Fibroblast of villous mesenchyme (primary cell): Measurements from ENCODE around the gene NOPCHAP1. TPM values are rescaled to one million over a fixed set of nuclear protein-coding genes. Genes with fewer than 3 reads are reported as not detected.
"Not testable (repeated sequence)": the region's sequence is repeated elsewhere in the genome, so short reads cannot be mapped to it uniquely, and the experiment has no call there.

Experiments
- DNase-seq: peaks from one replicate; pipeline ENCODE4 v3.0.0-alpha.2; 2010; ENCODE audit warnings: low read depth
- H3K4me3 ChIP-seq: 2 replicates; pipeline ENCODE4 v1.5.1; 2011; ENCODE audit warnings: low read depth, mild to moderate bottlenecking, low read length
- total RNA-seq: library from RNA; depleted of rRNA; stranded (reverse); fragments of >200 nt; gene quantifications from 2 replicates; pipeline ENCODE4 v1.2.3, GENCODE V29; 2012
- TF ChIP-seq, protein P1 (sequence below): IDR thresholded peaks from 2 replicates; pipeline ENCODE4 v1.5.1; 2012; ENCODE audit warnings: low read depth, mild to moderate bottlenecking, low read length; ENCODE audit not compliant: insufficient read depth

Gene NOPCHAP1
- total RNA-seq, 1 donor = 7.8 TPM

DNA sequence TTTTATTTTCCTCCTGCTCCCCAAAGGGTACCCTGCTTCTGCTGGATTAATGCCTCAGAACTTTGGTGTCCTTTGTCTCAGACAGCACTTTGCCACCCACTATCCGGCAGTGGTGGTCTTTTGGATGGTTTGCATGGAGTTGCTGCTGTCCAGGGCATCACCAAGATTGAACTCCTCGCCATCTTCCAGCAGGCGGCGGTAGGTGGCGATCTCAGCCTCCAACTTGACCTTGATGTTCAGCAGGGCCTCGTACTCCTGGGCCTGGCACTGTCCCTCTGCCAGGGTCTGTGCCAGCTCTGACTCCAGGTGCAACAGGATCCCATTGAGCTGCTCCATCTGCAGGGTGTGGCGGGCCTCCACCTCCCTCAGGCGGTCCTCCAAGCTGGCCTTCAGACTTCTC is 9.4 kb upstream of the NOPCHAP1 start:
- no peak overlapping the region for H3K4me3 ChIP-seq
- DNase-seq = no peak
- TF ChIP-seq, protein P1, sequence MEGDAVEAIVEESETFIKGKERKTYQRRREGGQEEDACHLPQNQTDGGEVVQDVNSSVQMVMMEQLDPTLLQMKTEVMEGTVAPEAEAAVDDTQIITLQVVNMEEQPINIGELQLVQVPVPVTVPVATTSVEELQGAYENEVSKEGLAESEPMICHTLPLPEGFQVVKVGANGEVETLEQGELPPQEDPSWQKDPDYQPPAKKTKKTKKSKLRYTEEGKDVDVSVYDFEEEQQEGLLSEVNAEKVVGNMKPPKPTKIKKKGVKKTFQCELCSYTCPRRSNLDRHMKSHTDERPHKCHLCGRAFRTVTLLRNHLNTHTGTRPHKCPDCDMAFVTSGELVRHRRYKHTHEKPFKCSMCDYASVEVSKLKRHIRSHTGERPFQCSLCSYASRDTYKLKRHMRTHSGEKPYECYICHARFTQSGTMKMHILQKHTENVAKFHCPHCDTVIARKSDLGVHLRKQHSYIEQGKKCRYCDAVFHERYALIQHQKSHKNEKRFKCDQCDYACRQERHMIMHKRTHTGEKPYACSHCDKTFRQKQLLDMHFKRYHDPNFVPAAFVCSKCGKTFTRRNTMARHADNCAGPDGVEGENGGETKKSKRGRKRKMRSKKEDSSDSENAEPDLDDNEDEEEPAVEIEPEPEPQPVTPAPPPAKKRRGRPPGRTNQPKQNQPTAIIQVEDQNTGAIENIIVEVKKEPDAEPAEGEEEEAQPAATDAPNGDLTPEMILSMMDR = no peak

DNA sequence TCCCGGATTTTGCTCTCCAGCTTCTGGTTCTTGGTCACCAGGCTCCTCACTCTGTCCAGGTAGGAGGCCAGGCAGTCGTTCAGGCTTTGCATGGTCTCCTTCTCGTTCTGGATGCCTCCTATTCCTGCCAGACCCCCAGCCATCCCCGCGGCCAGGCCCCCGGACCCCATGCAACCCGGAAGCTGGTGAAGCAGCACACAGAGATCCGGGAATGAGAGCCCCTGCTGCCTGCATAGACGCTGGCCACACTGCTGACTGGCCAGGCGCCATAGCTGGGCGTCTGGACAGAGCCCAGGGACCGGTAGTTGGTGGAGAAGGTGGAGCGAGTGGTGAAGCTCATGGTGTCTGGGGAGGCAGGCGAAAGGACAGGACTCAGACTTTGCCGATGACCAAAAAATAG is 8.4 kb upstream of the NOPCHAP1 start:
- not testable (repeated sequence) for H3K4me3 ChIP-seq, DNase-seq

DNA sequence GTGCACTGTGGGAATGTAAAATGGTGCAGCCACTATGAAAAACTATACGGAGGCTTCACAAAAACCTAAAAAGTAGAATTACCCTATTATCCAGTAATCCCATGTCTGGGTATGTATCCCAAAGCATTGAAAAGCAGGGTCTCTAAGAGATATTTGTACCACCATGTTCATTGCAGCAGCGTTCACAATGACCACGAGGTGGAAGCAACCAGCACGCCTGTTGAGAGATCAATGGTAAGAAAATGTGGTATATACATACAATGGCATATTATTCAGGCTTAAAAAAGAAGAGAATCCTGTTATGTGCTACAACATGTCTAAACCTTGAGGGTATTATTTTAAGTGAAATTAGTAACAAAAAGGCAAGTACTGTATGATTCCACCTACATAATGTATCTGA is 910 bp upstream of the NOPCHAP1 start:
- no peak overlapping the region for H3K4me3 ChIP-seq
- no peak for DNase-seq
- TF ChIP-seq, protein P1 = peak; percentile 5

DNA sequence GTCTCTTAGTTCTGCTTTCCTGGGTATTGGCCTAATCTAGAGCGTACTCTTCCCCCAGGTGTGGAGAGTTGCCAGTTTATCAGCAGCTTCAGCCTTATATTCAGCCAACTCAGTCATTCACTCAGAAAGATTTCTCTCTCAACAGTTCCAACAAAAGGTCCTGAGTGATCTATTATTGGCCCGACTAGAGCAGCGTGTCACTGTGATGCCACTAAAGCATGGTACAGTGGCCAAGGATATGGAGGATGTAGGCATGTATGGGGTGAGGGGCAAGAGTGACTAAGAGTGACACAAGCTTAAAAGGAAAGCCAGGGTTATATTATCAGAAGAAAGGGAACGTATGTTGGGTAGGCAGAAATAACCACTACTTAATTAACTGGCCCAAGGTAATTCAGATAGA is 4.8 kb downstream of the NOPCHAP1 start:
- no peak overlapping the region for H3K4me3 ChIP-seq
- DNase-seq = no peak
- TF ChIP-seq, protein P1 = no peak

DNA sequence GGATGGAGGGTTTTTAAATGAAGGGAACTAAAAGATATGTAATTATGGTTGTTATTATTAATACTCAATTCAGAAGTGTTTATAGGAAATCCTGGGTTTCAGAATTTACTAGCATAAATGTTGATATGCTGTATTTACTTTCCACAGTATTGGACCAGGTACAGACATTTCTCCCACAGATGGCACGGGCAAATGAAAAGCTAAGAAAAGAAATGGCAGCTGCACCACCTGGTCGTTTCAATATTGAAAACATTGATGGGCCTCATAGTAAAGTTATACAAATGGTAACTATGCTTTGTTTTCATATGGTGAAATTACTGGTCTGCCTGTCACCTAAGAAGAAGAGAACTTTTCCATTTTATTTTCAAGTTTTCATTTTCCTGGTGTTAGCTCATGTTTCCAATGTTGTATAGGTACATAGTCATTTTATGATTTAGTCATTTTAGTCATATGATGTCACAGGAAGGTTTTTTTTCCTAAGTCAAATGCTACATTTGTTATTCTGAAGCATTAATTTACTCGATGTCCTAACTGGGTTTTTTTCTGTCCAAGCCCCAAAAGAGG is 5.5 kb downstream of the NOPCHAP1 start:
- no peak overlapping the region for H3K4me3 ChIP-seq
- no peak for DNase-seq
- TF ChIP-seq, protein P1 = no peak

DNA sequence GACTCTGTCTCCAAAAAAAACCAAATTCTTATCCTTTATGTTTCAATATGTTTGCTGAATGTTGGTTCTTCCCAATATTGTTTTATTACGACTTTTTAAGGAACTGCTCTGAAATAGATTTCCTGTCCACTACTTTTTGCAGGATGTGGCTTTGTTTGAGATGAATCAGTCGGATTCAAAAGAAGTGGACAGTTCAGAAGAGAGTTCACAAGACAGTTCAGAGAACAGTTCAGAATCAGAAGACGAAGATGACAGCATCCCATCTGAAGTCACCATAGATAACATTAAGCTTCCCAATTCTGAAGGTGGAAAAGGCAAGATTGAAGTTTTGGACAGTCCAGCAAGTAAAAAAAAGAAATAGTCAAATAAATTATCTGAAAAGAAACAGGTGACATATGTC is 8.2 kb downstream of the NOPCHAP1 start:
- no peak overlapping the region for H3K4me3 ChIP-seq
- DNase-seq = no peak
- TF ChIP-seq, protein P1 = no peak

DNA sequence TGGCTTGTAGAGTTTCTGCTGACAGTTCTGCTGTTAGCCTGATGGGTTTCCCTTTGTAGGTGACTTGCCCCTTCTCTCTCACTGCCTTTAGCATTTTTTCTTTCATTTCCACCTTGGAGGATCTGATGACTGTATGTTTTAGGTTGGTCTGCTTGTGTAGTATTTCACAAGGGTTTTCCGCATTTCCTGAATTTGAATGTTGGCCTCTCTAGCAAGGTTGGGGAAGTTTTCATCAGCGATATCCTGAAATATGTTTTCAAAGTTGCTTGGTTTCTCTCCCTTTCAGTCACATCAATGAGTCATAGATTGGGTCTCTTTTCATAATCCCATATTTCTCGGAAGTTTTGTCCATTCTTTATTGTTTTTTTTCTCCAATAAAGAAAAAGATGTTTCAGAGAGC is 11.4 kb downstream of the NOPCHAP1 start:
- H3K4me3 ChIP-seq = no peak overlapping the region
- no peak for DNase-seq
- TF ChIP-seq, protein P1 = no peak
